ENCODE data around the gene PTPRN2.

GRCh38 chr7:158299607-158300006, 288.0 kb downstream of the PTPRN2 start:
- no peak for TF ChIP-seq CTCF (IDR thresholded peaks at IDR 0.05)
- TF ChIP-seq EP300 (IDR thresholded peaks at IDR 0.05) = no peak
- TF ChIP-seq POLR2A (IDR thresholded peaks at IDR 0.05) = no peak
